ENCODE measurements around the gene BTG4. TPM values are rescaled to one million over a fixed set of nuclear protein-coding genes. Genes with fewer than 3 reads are reported as not detected.

The BTG4 gene
- total and polyA plus RNA-seq, 2 experiments from 2014 or later, result 0.21 to 0.31 TPM

GRCh38 chr11:111449696-111450479 lies 62.3 kb downstream of the BTG4 start (continued):
- TF ChIP-seq ZNF462 (CRISPR knock-in tag; IDR thresholded peaks at IDR 0.05), result no peak
- no peak for TF ChIP-seq POLR2AphosphoS5 (IDR thresholded peaks at IDR 0.05; ENCODE audit: low read depth)

- TF ChIP-seq EZH2 (IDR thresholded peaks at IDR 0.05; ENCODE audit: low read depth, unreplicated experiment), result no peak
- TF ChIP-seq NANOG (IDR thresholded peaks at IDR 0.05; ENCODE audit: borderline replicate concordance), result no peak
- no peak overlapping the region for H3K27ac Mint-ChIP-seq
Observed at GRCh38 chr11:111448831-111449557, 63.2 kb downstream of the BTG4 start.

More at GRCh38 chr11:111448831-111449557, 63.2 kb downstream of the BTG4 start:
- H3K4me1 Mint-ChIP-seq, result peaks cover 12% of the 10 kb centered on the region
- no peaks in the 10 kb centered on the region for H3F3A ChIP-seq (replicated peaks; ENCODE audit: low read depth)
- peaks cover 7% of the 10 kb centered on the region for H3K27me3 Mint-ChIP-seq (ENCODE audit: insufficient read depth, low read depth, poor library complexity)
- no peak overlapping the region for H3K4me3 ChIP-seq
- peaks cover 8% of the 10 kb centered on the region for H3K4me1 ChIP-seq (ENCODE audit: insufficient read depth)
- peak; percentile 29 for DNase-seq (ENCODE audit: low spot score)
- H3K27me3 ChIP-seq (ENCODE audit: insufficient read depth), result no peaks in the 10 kb centered on the region
- H4K20me1 ChIP-seq (replicated peaks; ENCODE audit: insufficient read depth), result no peaks in the 10 kb centered on the region
- H3K27ac ChIP-seq (ENCODE audit: low read depth), result no peak overlapping the region
- no peak overlapping the region for H3K4me3 Mint-ChIP-seq
- no peaks in the 10 kb centered on the region for H3K36me3 Mint-ChIP-seq (ENCODE audit: low read depth)
- H2AFZ ChIP-seq, result peak overlapping the region; percentile 86; the same call in 1 of the 2 replicates
- no peak for ATAC-seq
- H3K79me2 ChIP-seq (replicated peaks; ENCODE audit: insufficient read depth), result no peaks in the 10 kb centered on the region
- no peaks in the 10 kb centered on the region for H3K9me2 ChIP-seq (ENCODE audit: insufficient read depth)
- H3K4me2 ChIP-seq, result 0 out of 2 replicates have a peak overlapping the region, but pooled peaks have one; percentile 15
- no peaks in the 10 kb centered on the region for H3K9me3 Mint-ChIP-seq
- H3K36me3 ChIP-seq (ENCODE audit: insufficient read depth), result no peaks in the 10 kb centered on the region

Data from GM23338 (cell line).